GM19099 (cell line): Measurements from ENCODE around the gene TMPRSS15.

Experiments
- POLR2A ChIP-seq: IDR thresholded peaks from 3 replicates; pipeline ENCODE4 v1.6.1; 2011; ENCODE audit warnings: low read depth; ENCODE audit not compliant: insufficient read length; ENCODE audit errors: extremely low read depth

Gene TMPRSS15

GRCh38 chr21:18268906-18269305, 134.7 kb downstream of the TMPRSS15 start:
- no peak for TF ChIP-seq POLR2A

GRCh38 chr21:18267496-18267895, 136.1 kb downstream of the TMPRSS15 start:
- TF ChIP-seq POLR2A: no peak

- TF ChIP-seq POLR2A: no peak
Measured at GRCh38 chr21:18265944-18266343, 137.6 kb downstream of the TMPRSS15 start.

- no peak for TF ChIP-seq POLR2A
Measured at GRCh38 chr21:18253799-18254198, 149.8 kb downstream of the TMPRSS15 start.

GRCh38 chr21:18253221-18253620, 150.4 kb downstream of the TMPRSS15 start:
- no peak for TF ChIP-seq POLR2A

GRCh38 chr21:18252680-18253079, 150.9 kb downstream of the TMPRSS15 start:
- no peak for TF ChIP-seq POLR2A

- TF ChIP-seq POLR2A: no peak
Measured at GRCh38 chr21:18252256-18252655, 151.3 kb downstream of the TMPRSS15 start.

- no peak for TF ChIP-seq POLR2A
Measured at GRCh38 chr21:18251065-18251464, 152.5 kb downstream of the TMPRSS15 start.

- TF ChIP-seq POLR2A: no peak
Measured at GRCh38 chr21:18249672-18250071, 153.9 kb downstream of the TMPRSS15 start.

- TF ChIP-seq POLR2A: no peak
Measured at GRCh38 chr21:18248171-18248570, 155.4 kb downstream of the TMPRSS15 start.

GRCh38 chr21:18245464-18245967, 158.1 kb downstream of the TMPRSS15 start:
- TF ChIP-seq POLR2A: no peak

- no peak for TF ChIP-seq POLR2A
Measured at GRCh38 chr21:18244671-18245463, 158.7 kb downstream of the TMPRSS15 start, which contains the start of gene CHODL. Gene CHODL (plus strand): TSS chr21:18244833. CDS start chr21:18245224, 391 bp downstream.

- no peak for TF ChIP-seq POLR2A
Measured at GRCh38 chr21:18235545-18235944, 168.0 kb downstream of the TMPRSS15 start.

- TF ChIP-seq POLR2A: no peak
Measured at GRCh38 chr21:18228060-18228739, 175.4 kb downstream of the TMPRSS15 start.

GRCh38 chr21:18222346-18222745, 181.2 kb downstream of the TMPRSS15 start:
- no peak for TF ChIP-seq POLR2A

GRCh38 chr21:18220498-18220897, 183.1 kb downstream of the TMPRSS15 start:
- no peak for TF ChIP-seq POLR2A
